Spleen (tissue), 7 donors: ENCODE results near the gene ARL17B.
"Not testable (repeated sequence)": the region's sequence is repeated elsewhere in the genome, so short reads cannot be mapped to it uniquely, and the experiment has no call there.

Experiments used
- CTCF ChIP-seq, 11 experiments: fragments of 200-600 bp in 7 of 11; fragments of 450-650 bp in 4 of 11; sonication (generic) in 4 of 11; IDR thresholded peaks in 8 of 11; conservative IDR thresholded peaks in 3 of 11; 1 replicate in 7 of 11; 2 replicates in 4 of 11; pipeline versions ENCODE4 v1.4.0 to v1.8.0; 2016 to 2021; ENCODE audit warnings: antibody characterized with exemption in 11 of 11, inconsistent platforms in 4 of 11, mild to moderate bottlenecking in 1 of 11
- POLR2A ChIP-seq, 3 donors: fragments of 450-650 bp; IDR thresholded peaks; one replicate each; pipeline ENCODE4 v1.5.1; 2017; ENCODE audit warnings: antibody characterized with exemption in 3 of 3, mild to moderate bottlenecking in 1 of 3
- POLR2AphosphoS5 ChIP-seq, 3 donors: sonication (generic); formaldehyde crosslinking; IDR thresholded peaks; one replicate each; pipeline ENCODE4 v1.5.1; 2017; ENCODE audit warnings: antibody characterized with exemption in 3 of 3
- donor health status: DM: no; HTN: no; CAD: no; lungs with moderate emphysema.
- donor health status: DM: no; HTN: no; CAD: no.
- donor health status: DM: no; HTN: no; CAD: no.

- not testable (repeated sequence) for TF ChIP-seq POLR2AphosphoS5 (IDR thresholded peaks at IDR 0.05); CTCF (IDR thresholded peaks at IDR 0.05 in 8 of 11, conservative IDR thresholded peaks at IDR 0.05 in 3 of 11); POLR2A (IDR thresholded peaks at IDR 0.05)
Measured at GRCh38 chr17:46407155-46407554, 45.6 kb upstream of the ARL17B start.
